Tibial artery (tissue), 4 donors: ENCODE results near the gene OPRM1.

Source experiments
- DNase-seq, 2 donors: peaks; one replicate each; pipeline ENCODE4 v3.0.0-alpha.2; 2019
- H3K27ac ChIP-seq, 2 donors: fragments of 200-600 bp; sonication (generic) in 1 of 2; 1 replicate in 1 of 2; 2 replicates in 1 of 2; pipeline ENCODE4 v1.5.1; 2018 to 2019; ENCODE audit warnings: mild to moderate bottlenecking in 1 of 2
- H3K27me3 ChIP-seq, 2 donors: fragments of 200-600 bp; sonication (generic) in 1 of 2; one replicate each; pipeline versions ENCODE4 v1.5.1 to v1.6.0; 2016 to 2019
- H3K36me3 ChIP-seq, 3 donors: fragments of 200-600 bp; sonication (generic) in 2 of 3; one replicate each; pipeline ENCODE4 v1.5.1; 2016 to 2019; ENCODE audit warnings: mild to moderate bottlenecking in 2 of 3
- H3K4me1 ChIP-seq, 4 donors: fragments of 200-600 bp; sonication (generic) in 2 of 4; 1 replicate in 3 of 4; 2 replicates in 1 of 4; pipeline ENCODE4 v1.5.1; 2016 to 2019
- H3K4me3 ChIP-seq, 2 donors: fragments of 200-600 bp; sonication (generic) in 1 of 2; 1 replicate in 1 of 2; 2 replicates in 1 of 2; pipeline ENCODE4 v1.5.1; 2018 to 2019; ENCODE audit warnings: mild to moderate bottlenecking in 2 of 2
- H3K9me3 ChIP-seq, 3 donors: fragments of 200-600 bp; sonication (generic) in 1 of 3; one replicate each; pipeline ENCODE4 v1.5.1; 2016 to 2019
- CTCF ChIP-seq, 2 experiments: fragments of 200-600 bp in 1 of 2; fragments of 450-650 bp in 1 of 2; IDR thresholded peaks; one replicate each; pipeline ENCODE4 v1.5.1; 2017 to 2019; ENCODE audit warnings: antibody characterized with exemption in 2 of 2, mild to moderate bottlenecking in 1 of 2, moderate library complexity in 1 of 2
- intact Hi-C: fragments of 100-400 bp; cut with DNase I; formaldehyde crosslinking; loops from one replicate; pipeline ENCODE4 v1.15.0; 2023; ENCODE audit warnings: low total_unique reads

The OPRM1 gene

DNA sequence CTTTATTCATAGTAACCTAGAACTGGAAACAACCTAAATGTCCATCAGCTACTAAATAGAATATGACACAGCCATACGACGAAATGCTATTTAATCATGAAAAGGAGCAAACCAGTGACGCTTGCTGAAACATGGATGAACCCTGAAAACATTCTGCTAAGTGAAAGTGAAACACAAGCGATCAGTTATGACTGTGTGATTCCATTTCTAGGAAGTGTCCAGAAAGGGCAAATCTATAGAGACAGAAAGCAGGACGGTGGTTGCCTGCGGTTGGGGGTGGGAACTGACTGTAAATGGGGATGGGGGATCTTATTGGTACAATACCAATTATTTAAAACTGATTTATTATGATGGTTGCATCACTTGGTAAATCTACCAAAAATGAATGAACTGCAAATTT, 190.7 kb downstream of the OPRM1 start:
- no peaks in the 10 kb centered on the region for H3K27me3 ChIP-seq
- no peaks in the 10 kb centered on the region for H3K36me3 ChIP-seq
- DNase-seq, result no peak
- no peak for TF ChIP-seq CTCF (IDR thresholded peaks at IDR 0.05)
- H3K4me1 ChIP-seq, result no peaks in the 10 kb centered on the region
- H3K27ac ChIP-seq, result no peak overlapping the region
- no peak overlapping the region for H3K4me3 ChIP-seq
- H3K9me3 ChIP-seq, result no peaks in the 10 kb centered on the region
- intact Hi-C loops, result no loop called here

- Histone ChIP-seq H3K27ac (no peak overlapping the region), H3K4me1 (no peaks in the 10 kb centered on the region), H3K36me3 (no peaks in the 10 kb centered on the region), H3K9me3 (no peaks in the 10 kb centered on the region), H3K27me3 (no peaks in the 10 kb centered on the region), H3K4me3 (no peak overlapping the region)
- no peak for DNase-seq
- TF ChIP-seq CTCF (IDR thresholded peaks at IDR 0.05), result no peak
- intact Hi-C loops, result no loop called here
Measured at GRCh38 chr6:154230393-154230792, 191.4 kb downstream of the OPRM1 start.

- no peak for DNase-seq
- H3K36me3 ChIP-seq, result no peaks in the 10 kb centered on the region
- no peaks in the 10 kb centered on the region for H3K4me1 ChIP-seq
- no peak overlapping the region for H3K4me3 ChIP-seq
- no peaks in the 10 kb centered on the region for H3K27me3 ChIP-seq
- H3K9me3 ChIP-seq, result no peaks in the 10 kb centered on the region
- H3K27ac ChIP-seq, result no peak overlapping the region
- intact Hi-C loops, result no loop called here
- TF ChIP-seq CTCF (IDR thresholded peaks at IDR 0.05), result no peak
Measured at GRCh38 chr6:154230910-154231595, 192.0 kb downstream of the OPRM1 start.

DNA sequence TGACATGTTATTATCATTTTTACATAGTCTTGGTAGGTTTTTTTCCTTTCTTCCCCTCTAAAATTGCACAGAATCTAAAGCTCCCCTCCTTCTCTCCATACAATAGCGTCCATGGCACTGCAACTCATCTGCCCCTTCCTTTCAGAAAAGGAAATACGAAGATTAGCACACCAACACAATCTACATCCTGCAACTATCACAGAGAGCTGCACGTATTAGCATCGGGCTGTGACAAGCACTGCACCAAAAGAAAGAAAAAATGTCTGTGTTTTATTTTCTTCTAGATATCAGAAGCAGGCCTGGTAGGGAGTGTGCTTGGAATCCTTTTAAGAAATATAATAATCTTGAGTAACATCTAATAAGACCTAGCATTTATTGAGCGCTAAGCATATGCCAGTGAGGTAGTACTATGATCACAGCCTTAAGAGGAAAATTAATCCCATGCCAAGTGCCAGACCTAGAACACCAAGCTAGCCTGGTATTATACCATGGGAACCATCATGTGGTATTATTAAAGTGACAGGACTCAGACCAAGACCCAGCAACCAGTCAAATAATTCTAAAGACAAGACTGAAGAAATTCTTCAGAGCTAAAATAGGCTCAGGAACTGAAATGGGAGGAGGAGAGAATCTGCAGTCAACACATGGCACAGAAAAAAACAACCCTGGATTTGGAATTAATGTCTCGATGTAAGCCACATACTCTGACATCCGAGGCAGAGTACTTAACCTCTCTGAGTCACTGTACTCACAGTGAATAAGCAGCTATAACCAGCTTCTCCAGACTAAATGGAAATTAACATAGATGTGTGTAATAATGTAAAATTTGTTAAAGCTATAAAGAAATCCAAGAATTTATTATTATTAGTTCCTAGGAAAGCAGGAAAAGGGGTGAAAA, 193.2 kb downstream of the OPRM1 start:
- Histone ChIP-seq H3K4me3 (no peak overlapping the region), H3K36me3 (no peaks in the 10 kb centered on the region), H3K27ac (no peak overlapping the region), H3K9me3 (no peaks in the 10 kb centered on the region), H3K4me1 (no peaks in the 10 kb centered on the region), H3K27me3 (no peaks in the 10 kb centered on the region)
- no peak for DNase-seq
- TF ChIP-seq CTCF (IDR thresholded peaks at IDR 0.05), result no peak
- intact Hi-C loops, result no loop called here

DNA sequence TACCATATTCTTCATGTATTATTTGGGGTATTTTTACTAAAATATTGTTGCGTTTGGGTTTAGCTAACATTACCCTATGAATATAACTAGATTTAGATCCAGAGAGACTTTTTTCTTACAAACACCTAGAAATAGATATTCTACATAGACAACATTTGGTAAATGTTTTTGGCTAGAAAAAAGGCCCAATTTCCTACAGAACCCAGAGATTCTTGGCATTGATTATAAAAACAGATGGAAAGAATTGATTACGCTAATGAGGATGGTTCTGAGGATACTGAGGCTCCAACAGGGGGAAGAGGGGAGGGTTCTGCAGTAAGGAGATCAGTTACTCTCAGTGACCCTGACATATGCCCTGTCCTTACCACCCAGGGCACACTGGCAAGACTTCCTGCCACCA, 194.3 kb downstream of the OPRM1 start:
- H3K27me3 ChIP-seq, result no peaks in the 10 kb centered on the region
- H3K9me3 ChIP-seq, result no peaks in the 10 kb centered on the region
- DNase-seq, result no peak
- H3K4me1 ChIP-seq, result no peaks in the 10 kb centered on the region
- no peak overlapping the region for H3K27ac ChIP-seq
- no peaks in the 10 kb centered on the region for H3K36me3 ChIP-seq
- intact Hi-C loops, result no loop called here
- H3K4me3 ChIP-seq, result no peak overlapping the region
- no peak for TF ChIP-seq CTCF (IDR thresholded peaks at IDR 0.05)
